GM18868 (cell line): Measurements from ENCODE around the gene CDH4.

Experiments used
- ATAC-seq: cut with Tn5 transposase; IDR thresholded peaks from one replicate; pipeline ENCODE4 v1.9.1; 2021; ENCODE audit warnings: mild to moderate bottlenecking, moderate library complexity; ENCODE audit not compliant: unreplicated experiment

CDH4 gene

GRCh38 chr20:61524951-61525666 is 273.0 kb downstream of the CDH4 start:
- no peak for ATAC-seq

GRCh38 chr20:61525781-61526431 is 273.8 kb downstream of the CDH4 start:
- no peak for ATAC-seq

GRCh38 chr20:61526907-61527306 is 274.8 kb downstream of the CDH4 start:
- ATAC-seq = no peak

- ATAC-seq = no peak
Measured at GRCh38 chr20:61527626-61528025, 275.6 kb downstream of the CDH4 start.

GRCh38 chr20:61528591-61528990 is 276.5 kb downstream of the CDH4 start:
- no peak for ATAC-seq

- no peak for ATAC-seq
Measured at GRCh38 chr20:61529354-61529753, 277.3 kb downstream of the CDH4 start.

GRCh38 chr20:61531553-61532345 is 279.7 kb downstream of the CDH4 start:
- ATAC-seq = no peak

- no peak for ATAC-seq
Measured at GRCh38 chr20:61532736-61533135, 280.7 kb downstream of the CDH4 start.

- ATAC-seq = no peak
Measured at GRCh38 chr20:61533231-61533631, 281.2 kb downstream of the CDH4 start.

- no peak for ATAC-seq
Measured at GRCh38 chr20:61534346-61534745, 282.3 kb downstream of the CDH4 start.

- no peak for ATAC-seq
Measured at GRCh38 chr20:61535091-61535490, 283.0 kb downstream of the CDH4 start.

- no peak for ATAC-seq
Measured at GRCh38 chr20:61535536-61535935, 283.5 kb downstream of the CDH4 start.

GRCh38 chr20:61535956-61536355 is 283.9 kb downstream of the CDH4 start:
- ATAC-seq = no peak

- no peak for ATAC-seq
Measured at GRCh38 chr20:61536671-61537070, 284.6 kb downstream of the CDH4 start.

GRCh38 chr20:61537239-61538182 is 285.4 kb downstream of the CDH4 start:
- no peak for ATAC-seq

- no peak for ATAC-seq
Measured at GRCh38 chr20:61538183-61538942, 286.3 kb downstream of the CDH4 start.

- no peak for ATAC-seq
Measured at GRCh38 chr20:61538943-61539265, 286.8 kb downstream of the CDH4 start.

- ATAC-seq = no peak
Measured at GRCh38 chr20:61539706-61540360, 287.8 kb downstream of the CDH4 start.

- ATAC-seq = no peak
Measured at GRCh38 chr20:61541537-61541936, 289.5 kb downstream of the CDH4 start.

- no peak for ATAC-seq
Measured at GRCh38 chr20:61543086-61543485, 291.0 kb downstream of the CDH4 start.
